Activated CD4-positive, alpha-beta T cell treated with anti-CD3 and anti-CD28 coated beads for 48 hours (primary cell): ENCODE data around the gene RNF125.

Experiments used
- DNase-seq: peaks from one replicate; pipeline ENCODE4 v3.0.0-alpha.2; 2020

RNF125 gene

DNA sequence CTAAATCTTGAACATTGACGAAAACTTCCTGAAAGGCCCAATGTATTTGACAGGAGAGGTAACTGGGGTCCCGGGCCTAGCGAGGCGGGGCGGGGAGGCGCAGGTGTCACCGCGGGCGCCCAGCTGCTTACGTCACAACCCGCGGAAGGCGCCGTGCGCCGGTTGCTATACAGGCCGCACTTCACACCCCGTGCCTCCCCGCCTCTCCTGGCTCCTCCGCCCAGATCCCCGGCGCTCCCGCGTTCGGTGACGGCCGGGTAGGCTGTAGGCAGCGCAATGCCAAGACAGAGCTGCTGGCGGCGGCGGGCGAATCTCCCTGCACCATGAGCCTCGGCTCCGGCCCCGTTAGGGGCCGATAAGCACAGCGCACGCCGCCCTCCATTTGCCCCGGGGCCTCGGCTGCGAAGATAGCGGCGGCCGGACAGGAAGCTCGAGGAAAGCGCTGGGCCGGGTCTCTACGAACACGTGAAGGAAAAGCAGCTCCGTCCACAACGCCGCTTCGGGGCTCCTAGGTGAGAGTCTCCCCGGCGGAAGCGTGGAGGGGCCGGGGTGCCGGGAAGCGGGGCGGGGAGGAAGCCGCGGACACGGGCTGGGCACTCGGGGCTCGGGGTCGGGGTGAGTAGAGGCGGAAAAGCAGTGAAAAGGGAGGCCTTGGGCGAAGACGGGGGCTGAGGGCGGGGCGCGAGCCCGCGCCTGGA, 73.2 kb downstream of the RNF125 start, which contains the start of gene RNF138:
TSS of gene RNF138 (plus strand) at position 151 of the 698 bp plus-strand sequence. CDS start 903 bp downstream, outside the sequence.
- peak; percentile 92 for DNase-seq

DNA sequence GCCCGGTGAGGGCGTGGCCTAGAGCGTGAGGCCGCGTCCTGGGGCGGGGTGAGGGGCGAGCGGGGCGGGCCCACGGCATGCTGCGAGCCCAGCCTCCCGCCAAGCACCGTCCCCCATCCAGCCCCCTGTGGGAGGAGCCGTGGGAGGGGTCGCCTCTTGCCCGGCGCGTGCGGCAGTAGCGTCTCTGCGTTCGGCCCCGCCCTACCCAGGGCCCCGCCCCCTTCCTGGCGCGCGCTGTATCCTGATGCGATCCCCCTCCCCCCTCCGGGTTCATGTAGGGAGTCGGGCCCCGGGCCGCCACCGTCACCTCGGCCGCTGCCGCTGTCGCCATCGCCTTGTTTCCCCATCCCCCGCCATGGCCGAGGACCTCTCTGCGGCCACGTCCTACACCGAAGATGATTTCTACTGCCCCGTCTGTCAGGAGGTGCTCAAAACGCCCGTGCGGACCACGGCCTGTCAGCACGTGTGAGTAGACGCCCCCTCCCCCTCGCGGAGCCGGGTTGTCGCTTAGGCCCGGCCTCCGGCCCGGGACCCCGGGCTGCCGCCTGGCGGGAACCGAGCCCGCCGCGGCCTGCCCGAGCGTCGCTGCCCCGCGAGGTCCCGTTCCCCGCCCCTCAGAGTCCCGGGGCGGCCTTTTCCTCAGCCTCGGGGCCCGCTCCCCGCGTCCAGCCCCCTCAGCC, 73.9 kb downstream of the RNF125 start:
- peak; percentile 100 for DNase-seq

DNA sequence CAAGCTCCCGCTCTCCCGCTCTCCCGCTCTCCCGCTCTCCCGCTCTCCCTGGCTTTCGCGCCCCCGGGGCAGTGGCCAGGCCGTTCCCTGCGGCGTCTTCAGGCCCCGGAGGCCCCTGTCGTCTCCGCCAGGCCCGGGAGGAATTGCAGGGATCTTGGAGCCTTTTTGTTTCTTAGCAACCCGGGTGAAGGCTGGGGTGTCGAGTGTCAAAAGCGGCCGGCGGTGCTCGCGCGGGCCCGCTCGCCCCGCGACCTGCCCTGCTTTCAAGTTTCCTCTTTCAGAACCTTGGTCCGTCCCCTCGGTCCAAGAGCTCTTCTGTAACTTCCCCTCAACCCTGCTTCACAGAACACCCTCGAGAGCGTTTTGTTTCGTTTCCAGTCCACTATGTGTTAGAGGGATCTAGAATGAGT, 74.5 kb downstream of the RNF125 start:
- DNase-seq, result peak; percentile 47

DNA sequence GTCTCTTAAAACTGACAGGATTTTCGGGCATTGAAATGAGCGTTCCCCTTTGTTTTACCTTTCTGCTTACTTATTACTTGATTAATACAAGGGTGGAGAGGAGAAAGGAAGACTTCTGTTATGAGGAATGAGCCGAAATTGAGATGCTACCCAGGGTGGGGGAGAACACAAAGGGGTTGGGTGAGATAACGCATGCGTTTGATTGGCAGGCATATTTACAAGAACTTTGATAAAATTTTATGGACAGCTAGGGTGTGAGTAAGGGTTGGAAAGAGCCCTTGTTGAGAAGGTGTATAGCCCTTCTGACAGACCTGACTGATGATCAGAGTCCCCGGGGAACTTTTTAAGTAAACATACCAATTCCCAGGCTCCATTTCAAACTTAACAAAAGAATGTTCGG, 74.9 kb downstream of the RNF125 start:
- peak; percentile 23 for DNase-seq

DNA sequence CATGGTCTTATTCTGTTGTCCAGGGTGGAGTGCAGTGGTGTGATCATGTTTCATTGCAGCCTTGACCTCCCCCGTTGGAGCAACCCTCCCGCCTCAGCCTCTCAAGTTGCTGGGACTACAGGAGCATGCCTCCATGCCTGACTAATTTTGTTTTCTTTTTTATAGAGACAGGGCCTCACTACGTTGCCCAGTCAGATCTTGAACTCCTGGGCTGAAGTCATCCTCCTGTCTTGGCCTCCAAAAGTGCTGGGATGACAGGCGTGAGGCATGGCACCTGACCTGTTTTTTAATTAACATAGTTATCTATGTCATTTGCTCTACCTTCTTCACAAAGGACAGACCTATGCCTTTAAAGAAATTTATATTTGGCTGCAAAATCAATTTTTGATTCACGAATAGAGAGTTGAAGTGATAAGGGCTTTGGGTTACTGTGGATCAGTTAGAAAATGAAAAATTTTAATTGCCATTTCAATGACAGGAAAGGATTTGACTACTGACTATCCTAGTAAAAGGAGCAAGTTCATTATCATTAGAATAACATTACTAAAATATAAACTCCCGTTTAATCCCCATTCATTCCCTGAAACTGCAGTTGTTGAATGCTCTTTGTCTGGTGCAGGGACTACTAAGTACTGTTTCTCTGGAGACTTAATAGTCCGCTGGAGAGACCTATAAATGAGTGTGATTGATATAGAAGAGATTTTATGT, 76.7 kb downstream of the RNF125 start:
- peak; percentile 44 for DNase-seq

DNA sequence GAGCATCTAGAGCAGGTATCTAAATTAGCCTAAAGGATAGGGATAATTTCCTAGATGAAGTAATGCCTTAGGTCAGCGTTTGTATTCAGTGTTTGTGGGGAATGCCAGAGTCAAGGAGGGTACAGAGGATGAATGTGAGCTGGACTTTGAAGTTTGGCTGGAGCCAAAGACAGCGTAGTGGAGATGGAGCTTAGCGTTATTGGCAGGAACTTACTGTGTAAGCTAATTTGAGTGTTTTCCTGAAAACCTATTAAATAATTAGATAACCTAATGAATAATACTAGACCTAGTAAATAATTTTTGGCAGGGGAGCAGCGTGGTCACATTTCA, 77.2 kb downstream of the RNF125 start:
- DNase-seq, result no peak

DNA sequence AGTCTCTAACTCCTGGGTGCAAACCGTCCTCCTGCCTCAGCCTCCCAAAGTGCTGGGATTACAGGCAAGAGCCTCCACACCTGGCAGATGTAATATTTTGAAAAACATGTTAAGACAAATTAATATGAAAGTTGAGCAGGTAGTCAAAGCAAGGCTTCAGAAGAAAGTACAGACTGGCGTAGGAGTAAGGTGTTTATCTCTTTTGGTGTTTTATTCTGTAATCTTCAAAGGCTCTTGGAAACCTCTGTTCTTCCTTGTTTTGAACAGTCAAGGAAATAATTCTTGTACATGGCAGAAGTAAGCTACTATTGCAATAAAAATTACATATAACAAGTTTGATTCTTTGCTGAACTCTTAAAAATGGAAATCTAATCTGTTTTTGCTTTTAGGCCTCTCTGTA, 78.3 kb downstream of the RNF125 start:
- DNase-seq, result no peak

DNA sequence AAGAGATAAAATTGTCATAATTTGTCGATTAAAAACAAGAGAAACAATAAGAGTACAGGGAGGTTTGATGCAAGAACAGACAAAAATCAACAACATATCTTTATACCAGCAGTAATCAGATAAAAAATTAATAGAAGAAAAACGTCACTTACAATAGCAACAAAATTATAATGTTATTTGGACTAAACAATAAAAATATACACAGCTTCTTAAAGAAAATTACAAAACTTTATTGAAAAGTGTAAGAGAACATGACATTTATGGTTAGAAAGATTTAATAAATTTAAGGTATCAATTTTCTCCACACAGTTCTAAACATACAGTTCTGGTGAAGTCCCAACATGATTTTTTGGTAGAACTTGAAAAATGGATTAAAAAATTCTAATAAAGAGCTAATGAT, 85.9 kb downstream of the RNF125 start:
- DNase-seq, result no peak

DNA sequence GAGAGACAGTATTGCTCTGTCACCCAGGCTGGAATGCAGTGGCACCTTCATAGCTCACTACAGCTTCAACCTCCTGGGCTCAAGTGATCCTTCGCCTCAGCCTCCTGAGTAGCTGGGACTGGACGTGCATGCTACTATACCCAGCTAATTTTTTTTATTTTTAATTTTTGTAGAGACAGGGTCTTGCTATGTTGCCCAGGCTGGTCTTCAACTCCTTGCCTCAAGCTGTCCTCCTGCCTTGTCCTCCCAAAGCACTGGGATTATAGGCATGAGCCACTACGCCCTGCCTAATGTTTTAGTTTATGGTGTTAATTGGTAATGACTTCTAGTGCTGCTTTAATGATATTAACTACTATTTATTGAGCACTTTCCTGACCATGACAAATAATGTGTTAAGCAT, 91.4 kb downstream of the RNF125 start:
- DNase-seq, result no peak

DNA sequence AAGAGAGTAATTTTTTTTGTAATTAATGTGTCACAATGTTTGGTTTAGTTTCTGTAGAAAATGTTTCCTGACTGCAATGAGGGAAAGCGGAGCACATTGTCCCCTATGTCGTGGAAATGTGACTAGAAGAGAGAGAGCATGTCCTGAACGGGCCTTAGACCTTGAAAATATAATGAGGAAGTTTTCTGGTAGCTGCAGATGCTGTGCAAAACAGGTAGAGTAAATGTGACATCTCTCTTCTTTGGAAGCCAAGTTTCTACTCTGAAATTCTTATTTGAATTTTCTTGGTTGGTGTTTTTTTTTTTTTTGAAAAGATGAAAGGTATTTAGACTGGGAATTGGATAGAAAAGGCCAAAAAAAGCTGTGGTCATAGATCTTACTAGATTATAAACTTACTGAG, 93.1 kb downstream of the RNF125 start:
- DNase-seq, result no peak

DNA sequence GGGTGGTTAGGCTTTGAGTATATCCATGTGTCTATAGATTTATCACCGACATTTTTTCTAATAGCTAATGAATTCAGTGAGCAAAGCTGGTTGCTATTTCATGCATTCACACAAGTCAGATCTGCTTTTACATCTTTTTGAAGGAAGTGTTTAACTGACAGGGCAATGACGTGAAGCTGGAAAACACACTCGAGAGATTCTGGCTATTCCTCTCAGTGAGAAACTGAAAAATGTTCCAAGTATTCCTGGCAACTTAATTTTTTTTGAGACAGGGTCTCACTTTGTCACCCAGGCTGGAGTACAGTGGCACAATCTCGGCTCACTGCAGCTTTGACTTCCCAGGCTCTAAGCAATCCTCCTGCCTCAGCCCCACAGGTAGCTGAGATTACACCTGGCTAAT, 94.2 kb downstream of the RNF125 start:
- DNase-seq, result no peak

DNA sequence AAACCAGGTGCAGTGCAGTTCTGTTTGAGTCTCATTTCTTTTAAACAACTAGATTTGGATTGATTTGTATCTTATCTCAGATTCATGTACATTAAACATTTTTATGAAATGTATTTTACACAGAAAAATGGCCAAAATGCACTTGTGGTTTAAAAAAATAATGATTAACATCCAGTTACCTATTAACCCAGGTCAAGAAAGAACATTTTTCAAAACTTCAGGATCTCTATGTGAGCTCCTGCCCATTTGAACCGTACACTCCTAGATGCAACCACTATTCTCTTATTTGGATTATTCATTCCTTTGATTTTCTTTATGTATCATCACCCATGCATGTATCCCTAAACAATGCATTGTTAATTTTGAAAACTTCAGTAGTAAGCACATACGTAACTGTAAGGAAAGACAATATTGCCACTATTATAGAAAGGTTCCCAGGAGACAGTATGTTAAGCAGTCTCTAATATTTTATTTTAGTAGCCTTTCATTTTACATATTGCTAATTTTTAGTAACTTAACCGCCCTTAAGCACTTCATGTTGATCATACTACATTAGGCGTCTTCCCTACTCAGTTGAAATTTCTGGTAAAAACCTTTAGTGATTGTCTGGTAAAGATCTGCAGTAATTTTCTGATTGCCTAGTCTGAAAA, 95.8 kb downstream of the RNF125 start:
- no peak for DNase-seq

DNA sequence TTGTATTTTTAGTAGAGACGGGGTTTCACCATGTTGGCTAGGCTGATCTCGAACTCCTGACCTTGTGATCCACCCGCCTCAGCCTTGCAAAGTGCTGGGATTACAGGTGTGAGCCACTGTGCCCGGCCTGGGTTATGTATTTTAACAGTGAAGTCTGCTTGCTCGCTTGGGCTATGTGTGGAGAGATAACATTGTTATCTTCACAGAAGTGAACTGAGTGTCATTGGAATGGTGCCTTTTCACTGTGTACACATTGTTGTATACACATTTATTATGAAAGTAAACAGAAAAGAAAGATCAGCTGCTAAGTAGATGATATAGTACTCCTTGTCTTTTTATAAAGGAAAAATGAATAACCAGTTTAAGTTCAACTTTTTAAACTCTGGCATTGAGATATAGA, 103.4 kb downstream of the RNF125 start:
- DNase-seq, result no peak
